Endothelial cell of umbilical vein (primary cell): ENCODE results near the gene PCARE.

Experiments
- EZH2 ChIP-seq: IDR thresholded peaks from 2 replicates; pipeline ENCODE4 v1.6.1; 2012; ENCODE audit warnings: borderline replicate concordance, low read depth, mild to moderate bottlenecking, moderate library complexity, low read length, inconsistent platforms; ENCODE audit not compliant: severe bottlenecking
- POLR2A ChIP-seq: IDR thresholded peaks from 2 replicates; pipeline ENCODE4 v1.6.1; 2012; ENCODE audit warnings: low read depth, mild to moderate bottlenecking, control low read depth, low read length
- POLR2AphosphoS5 ChIP-seq: IDR thresholded peaks from 2 replicates; pipeline ENCODE4 v1.6.1; 2012; ENCODE audit warnings: low read depth, mild to moderate bottlenecking, control low read depth, low read length, moderate library complexity; ENCODE audit not compliant: insufficient read depth
- TF ChIP-seq, protein P1 (sequence below), 2 donors: IDR thresholded peaks; 1 replicate in 1 of 2; 2 replicates in 1 of 2; pipeline ENCODE4 v1.5.1; 2011; ENCODE audit warnings: low read length in 2 of 2, mild to moderate bottlenecking in 2 of 2, moderate library complexity in 2 of 2, control low read depth in 1 of 2, inconsistent platforms in 1 of 2, low read depth in 1 of 2; ENCODE audit not compliant: insufficient read depth in 1 of 2; ENCODE audit errors: extremely low read depth in 1 of 2
- TF ChIP-seq, protein P2 (sequence below): IDR thresholded peaks from 2 replicates; pipeline ENCODE4 v1.6.1; 2011; ENCODE audit not compliant: insufficient read depth, insufficient read length

DNA sequence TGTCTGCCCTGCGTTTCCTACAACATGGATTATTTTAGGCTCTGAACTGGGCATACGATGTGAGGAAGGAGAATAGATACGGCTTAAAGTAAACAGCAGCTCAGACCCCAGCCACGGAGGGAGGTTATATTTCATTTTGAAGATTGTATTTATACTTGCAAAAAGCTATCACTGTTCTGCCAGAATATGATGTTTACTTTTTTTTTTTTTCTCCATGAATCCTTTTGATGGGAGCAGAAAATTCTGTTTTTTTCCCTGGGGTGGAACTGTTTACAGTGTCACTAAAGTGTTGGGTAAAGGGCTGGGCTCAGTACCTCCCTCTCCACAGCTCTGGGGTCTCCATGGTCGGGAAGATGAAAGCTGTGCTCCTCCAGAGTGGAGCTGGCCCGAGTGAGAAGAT is 13.1 kb downstream of the PCARE start:
- TF ChIP-seq POLR2AphosphoS5: no peak
- no peak for TF ChIP-seq EZH2
- TF ChIP-seq, protein P1, sequence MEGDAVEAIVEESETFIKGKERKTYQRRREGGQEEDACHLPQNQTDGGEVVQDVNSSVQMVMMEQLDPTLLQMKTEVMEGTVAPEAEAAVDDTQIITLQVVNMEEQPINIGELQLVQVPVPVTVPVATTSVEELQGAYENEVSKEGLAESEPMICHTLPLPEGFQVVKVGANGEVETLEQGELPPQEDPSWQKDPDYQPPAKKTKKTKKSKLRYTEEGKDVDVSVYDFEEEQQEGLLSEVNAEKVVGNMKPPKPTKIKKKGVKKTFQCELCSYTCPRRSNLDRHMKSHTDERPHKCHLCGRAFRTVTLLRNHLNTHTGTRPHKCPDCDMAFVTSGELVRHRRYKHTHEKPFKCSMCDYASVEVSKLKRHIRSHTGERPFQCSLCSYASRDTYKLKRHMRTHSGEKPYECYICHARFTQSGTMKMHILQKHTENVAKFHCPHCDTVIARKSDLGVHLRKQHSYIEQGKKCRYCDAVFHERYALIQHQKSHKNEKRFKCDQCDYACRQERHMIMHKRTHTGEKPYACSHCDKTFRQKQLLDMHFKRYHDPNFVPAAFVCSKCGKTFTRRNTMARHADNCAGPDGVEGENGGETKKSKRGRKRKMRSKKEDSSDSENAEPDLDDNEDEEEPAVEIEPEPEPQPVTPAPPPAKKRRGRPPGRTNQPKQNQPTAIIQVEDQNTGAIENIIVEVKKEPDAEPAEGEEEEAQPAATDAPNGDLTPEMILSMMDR (IDR thresholded peaks at IDR 0.05; ENCODE audit: extremely low read depth in 1 of 2, insufficient read depth in 1 of 2, low read depth in 1 of 2, low read length in 2 of 2): no peak
- TF ChIP-seq, protein P2, sequence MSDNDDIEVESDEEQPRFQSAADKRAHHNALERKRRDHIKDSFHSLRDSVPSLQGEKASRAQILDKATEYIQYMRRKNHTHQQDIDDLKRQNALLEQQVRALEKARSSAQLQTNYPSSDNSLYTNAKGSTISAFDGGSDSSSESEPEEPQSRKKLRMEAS: no peak
- no peak for TF ChIP-seq POLR2A
